Esophagus muscularis mucosa (tissue), 4 donors: Measurements from ENCODE around the gene TMEM50B.

Experiments
- EP300 ChIP-seq: sonication (generic); formaldehyde crosslinking; IDR thresholded peaks from one replicate; pipeline ENCODE4 v1.6.1; 2017; ENCODE audit warnings: antibody characterized with exemption
- POLR2A ChIP-seq: fragments of 450-650 bp; IDR thresholded peaks from one replicate; pipeline ENCODE4 v1.6.1; 2017; ENCODE audit warnings: antibody characterized with exemption, moderate library complexity, mild to moderate bottlenecking, low read depth
- POLR2AphosphoS5 ChIP-seq, 2 donors: sonication (generic); formaldehyde crosslinking; IDR thresholded peaks; one replicate each; pipeline ENCODE4 v1.6.1; 2017; ENCODE audit warnings: antibody characterized with exemption in 2 of 2
- TF ChIP-seq, protein P1 (sequence below), 3 experiments: fragments of 200-600 bp in 2 of 3; fragments of 450-650 bp in 1 of 3; sonication (generic) in 2 of 3; IDR thresholded peaks; one replicate each; pipeline ENCODE4 v1.5.1; 2017 to 2019; ENCODE audit warnings: antibody characterized with exemption in 3 of 3, mild to moderate bottlenecking in 2 of 3, moderate library complexity in 1 of 3

DNA sequence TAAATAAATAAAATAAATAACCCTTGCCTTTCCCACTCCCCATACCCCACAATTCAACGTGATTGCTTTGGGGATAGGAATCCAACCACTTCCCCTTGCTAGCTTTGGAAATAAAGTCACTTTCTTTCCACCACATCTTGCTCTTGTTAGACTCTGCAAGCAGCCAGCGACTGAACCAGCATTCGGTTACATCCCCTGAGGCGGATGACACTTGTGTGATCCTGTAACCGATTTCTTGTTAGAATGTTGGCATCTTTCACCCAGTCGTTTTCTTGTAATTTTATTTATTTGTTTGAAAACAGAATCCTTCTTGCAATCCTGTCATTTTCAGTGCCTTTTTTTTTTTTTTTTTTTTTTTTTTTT lies 78.2 kb downstream of the TMEM50B start:
- TF ChIP-seq, protein P1, sequence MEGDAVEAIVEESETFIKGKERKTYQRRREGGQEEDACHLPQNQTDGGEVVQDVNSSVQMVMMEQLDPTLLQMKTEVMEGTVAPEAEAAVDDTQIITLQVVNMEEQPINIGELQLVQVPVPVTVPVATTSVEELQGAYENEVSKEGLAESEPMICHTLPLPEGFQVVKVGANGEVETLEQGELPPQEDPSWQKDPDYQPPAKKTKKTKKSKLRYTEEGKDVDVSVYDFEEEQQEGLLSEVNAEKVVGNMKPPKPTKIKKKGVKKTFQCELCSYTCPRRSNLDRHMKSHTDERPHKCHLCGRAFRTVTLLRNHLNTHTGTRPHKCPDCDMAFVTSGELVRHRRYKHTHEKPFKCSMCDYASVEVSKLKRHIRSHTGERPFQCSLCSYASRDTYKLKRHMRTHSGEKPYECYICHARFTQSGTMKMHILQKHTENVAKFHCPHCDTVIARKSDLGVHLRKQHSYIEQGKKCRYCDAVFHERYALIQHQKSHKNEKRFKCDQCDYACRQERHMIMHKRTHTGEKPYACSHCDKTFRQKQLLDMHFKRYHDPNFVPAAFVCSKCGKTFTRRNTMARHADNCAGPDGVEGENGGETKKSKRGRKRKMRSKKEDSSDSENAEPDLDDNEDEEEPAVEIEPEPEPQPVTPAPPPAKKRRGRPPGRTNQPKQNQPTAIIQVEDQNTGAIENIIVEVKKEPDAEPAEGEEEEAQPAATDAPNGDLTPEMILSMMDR (IDR thresholded peaks at IDR 0.05), result no peak
- TF ChIP-seq POLR2AphosphoS5 (IDR thresholded peaks at IDR 0.05) (no peak), EP300 (no peak), POLR2A (no peak)
